ENCODE measurements around the gene TRMT1.

TRMT1 gene

DNA sequence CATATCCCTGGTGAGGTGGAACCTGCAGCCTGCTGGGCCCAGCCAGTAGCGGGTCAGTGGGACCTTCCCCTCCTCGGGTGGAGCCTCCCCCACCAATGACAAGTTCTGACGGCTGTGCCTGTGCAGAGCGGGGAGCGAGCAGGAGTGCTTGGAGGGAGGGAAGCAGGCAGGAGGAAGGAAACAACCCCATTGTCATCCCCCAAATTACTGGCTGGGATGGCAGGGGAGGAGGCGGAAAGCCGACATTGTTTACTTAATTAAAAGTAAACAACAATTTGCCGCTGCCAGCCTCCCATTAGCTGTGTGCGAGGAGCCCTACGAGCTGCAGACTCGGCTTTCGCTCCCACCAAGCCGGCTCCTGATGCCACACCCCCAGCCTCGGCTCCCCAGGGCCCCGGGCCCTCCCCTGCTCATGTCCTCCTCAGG is 59.4 kb downstream of the TRMT1 start:
- FAIRE-seq (no peak), DNase-seq (ENCODE audit: insufficient read length, low spot score) (no peak)

DNA sequence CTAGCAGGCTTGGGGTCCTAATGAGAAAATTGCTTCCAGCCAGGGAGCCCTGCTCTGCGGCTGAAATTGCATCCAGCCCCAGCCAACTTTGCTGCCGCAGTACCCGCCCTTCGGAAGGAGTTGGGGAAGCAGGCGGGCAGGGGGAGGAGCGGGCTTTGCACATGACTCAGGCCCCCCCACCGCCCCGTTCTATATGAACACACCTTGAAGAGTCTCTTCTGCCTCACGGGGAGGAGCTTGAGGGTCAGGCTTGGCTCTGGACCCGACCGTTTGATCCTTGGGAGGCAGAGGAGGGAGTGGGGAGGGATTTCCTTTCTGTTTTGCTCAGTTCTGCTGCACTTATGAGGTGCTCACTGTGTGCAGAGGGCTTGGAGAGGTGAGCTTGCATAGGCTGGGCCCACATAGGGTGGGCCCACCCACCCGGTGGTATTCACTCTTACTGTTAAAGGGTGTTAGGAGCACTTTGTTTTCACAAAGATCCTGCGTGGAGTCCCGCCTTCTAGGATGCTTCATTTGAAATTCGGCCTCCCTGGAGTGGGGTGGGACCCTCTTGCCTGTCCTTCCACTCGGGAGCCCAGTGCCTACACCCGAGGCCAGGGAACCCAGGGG is 60.4 kb downstream of the TRMT1 start:
- DNase-seq (ENCODE audit: insufficient read length, low spot score), result no peak

DNA sequence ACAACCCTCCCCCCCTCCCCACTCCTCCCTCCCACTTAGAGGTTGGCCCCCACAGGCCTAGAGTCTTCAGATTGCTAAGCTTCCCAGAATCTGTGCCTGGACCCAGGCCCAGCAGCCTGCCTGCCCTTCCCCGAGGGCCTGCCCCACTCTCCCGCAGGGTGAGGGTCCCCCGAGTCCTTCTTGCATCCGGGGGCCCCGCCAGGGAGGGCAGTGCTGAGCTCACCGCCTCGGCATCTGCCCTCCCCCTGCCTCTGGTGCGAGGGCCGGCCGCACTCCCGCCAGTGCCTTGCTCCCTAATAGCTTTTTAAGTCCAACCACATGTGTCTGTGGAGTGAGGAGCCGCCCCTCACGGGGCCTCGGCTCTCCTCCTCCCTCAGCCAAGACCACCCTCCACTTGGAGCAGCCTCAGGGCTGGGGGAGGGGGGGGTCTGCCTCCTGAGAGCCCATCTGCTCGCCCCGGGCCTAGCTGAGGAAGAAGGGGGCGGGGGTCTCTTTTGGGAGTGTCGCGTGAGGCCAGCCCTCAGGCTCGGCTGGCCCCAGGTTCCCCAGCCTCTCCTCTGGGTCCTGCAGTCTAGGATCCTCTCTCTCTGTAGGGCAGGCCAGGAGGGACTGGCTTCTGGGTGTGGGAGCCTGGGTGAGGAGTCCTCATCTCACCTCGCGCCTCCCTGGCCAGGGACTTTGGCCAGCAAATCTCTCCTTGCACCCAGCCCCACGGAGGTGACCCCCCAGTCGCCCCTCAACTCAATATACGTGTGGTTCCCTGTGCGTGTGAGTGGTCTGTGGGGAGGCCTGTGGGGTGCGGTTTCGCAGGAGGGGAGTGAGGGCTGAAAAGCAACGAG is 61.1 kb downstream of the TRMT1 start:
- DNase-seq (ENCODE audit: insufficient read length, low spot score), result no peak
- FAIRE-seq, result no peak

More for the DNA sequence above, 60.4 kb downstream of the TRMT1 start:
- FAIRE-seq, result no peak

Data from GM19239 (cell line).